ENCODE measurements around the gene TGFBR3.

GRCh38 chr1:91826248-91826647 is 59.7 kb downstream of the TGFBR3 start:
- TF ChIP-seq POLR2AphosphoS5 (IDR thresholded peaks at IDR 0.05) (no peak), CTCF (IDR thresholded peaks at IDR 0.05 in 8 of 11, conservative IDR thresholded peaks at IDR 0.05 in 3 of 11) (no peak)
